DMS53 treated with DMSO at 0.1 percent for 48 hours (cell line): ENCODE data around the gene FOXK2.
"Not testable (repeated sequence)": the region's sequence is repeated elsewhere in the genome, so short reads cannot be mapped to it uniquely, and the experiment has no call there.

Source experiments
- DNase-seq: peaks from one replicate; lab custom pipeline; 2025; ENCODE audit not compliant: unreplicated experiment; lab: John Stamatoyannopoulos, UW

FOXK2 gene

GRCh38 chr17:82494236-82495055 is 25.1 kb upstream of the FOXK2 start:
- DNase-seq = peak; percentile 88

DNA sequence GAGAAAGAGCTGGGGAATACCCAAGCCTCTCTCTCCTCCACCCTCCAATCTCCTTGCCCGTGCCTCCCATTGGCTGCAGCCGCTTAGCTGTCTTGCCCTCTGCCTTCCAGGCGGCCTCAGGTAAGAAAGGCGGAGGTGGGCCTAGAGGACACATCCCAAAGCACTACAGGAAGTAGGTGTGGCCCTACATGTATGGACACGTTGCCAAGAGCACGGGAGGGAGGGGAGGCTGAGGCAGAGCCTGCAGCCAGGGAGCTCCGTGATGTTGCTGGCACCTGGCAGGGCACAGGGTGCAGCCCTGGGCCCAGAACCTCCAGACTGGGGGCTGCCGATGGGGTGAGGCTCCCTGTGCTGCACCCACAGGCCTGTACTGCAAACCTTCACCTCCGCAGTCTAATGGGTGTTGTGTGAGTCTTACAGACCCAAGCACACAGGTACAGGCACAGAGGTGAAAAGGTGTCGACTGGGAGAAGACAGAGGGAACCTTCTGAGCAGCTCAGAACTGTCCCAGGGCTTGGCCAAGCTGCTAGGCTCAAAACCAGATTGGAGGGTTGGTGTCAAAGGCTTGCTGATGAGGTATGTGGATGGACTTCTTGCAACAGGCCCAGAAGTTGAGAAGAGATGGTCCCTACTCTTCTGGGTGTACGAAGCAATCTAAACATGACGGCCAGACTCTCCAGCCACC is 23.5 kb upstream of the FOXK2 start:
- DNase-seq = no peak

DNA sequence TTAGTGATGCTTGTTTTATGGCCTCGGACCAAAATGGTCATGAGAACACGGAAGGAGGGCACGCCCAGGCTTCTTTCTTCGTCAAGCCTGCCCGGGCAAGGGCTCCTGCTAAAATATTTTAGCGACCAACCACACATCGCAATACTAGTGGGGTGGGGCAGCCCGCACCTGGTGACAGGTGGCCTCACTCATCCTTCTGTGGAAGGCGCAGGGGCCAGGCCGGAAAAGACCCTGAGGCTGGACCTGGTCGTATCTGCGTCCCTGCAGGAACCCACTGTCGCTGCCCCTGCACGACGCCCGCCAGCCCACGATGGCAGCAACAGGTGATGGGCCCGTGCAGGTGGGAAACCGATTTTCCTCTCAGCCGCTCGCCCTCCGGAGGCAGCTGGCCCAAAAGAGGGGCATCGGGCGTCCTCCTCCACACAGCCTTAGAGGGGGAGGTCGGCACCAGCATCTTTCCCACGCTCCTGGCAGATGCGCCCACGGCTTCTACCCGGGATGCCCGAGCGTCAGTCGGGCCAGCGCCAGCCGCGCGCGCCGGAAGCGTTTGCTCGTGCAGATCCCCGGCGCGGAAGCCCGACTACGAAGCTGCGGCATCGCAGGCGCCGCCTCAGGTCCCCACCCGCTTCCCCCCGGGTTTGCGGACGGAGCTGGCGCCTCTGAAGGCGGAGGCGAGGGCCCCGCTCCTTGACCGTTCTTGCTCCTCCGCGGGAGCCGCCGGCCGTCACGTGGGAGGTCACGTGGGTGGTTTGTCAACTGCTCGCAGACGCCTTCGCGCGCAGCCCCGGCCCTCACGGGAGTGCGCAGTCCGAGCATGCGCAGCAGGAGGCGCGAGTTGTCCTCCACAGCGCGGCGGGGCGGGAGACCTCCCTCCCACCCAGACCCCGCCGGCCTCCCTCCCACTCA is 22.8 kb upstream of the FOXK2 start:
- DNase-seq = peak; percentile 82

- peak; percentile 38 for DNase-seq
These were observed 21.8 kb upstream of the FOXK2 start for GRCh38 chr17:82497483-82498405.

DNA sequence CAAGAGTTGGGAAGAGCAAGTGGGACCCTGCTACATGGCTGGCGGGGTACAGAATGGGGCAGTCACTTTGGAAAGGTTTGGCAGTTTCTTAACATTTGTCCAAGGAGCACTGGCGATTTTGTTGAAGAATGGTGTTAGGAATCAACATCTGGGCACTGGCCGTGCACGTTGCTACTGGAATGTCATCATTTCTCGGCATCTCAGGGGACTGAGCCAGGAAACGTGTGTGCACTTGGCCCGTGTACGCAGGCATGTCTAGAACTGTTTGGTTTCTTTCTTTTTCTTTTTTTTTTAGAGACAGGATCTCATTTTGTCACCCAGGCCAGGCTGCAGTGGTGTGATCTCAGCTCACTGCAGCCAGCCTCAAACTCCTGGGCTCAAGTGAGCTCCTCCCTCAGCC is 17.3 kb upstream of the FOXK2 start:
- DNase-seq = no peak

DNA sequence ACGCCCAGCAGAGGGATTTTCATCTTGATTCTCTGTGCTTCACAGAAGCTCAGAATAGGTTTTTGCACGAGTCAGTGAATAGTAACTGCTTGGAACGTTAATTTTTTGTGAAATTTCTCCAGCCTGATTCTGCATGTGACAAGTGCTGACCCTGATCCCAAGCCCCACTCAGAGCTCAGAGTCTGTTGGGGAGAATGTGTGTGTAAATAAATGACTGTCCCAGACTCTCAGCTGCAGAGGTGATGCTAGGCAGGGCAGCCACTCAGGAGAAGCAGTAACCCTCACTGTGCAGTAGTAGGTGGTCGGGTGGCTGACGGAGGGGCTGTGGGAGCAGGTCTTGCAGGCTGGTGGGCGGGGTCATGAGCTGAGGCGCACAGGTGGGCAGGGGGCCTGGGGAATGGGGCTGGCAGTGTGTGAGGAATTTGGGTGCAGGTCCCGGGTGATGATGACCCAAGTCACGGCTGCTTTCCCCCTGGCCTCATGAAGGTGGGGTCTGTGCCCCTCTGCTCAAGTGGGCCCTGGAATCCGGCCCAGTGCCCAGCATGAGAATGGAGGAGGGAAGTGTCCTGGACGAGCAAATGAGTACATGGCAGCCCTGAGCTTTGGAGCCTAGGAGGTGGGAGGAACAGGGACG is 16.3 kb upstream of the FOXK2 start:
- DNase-seq = no peak

DNA sequence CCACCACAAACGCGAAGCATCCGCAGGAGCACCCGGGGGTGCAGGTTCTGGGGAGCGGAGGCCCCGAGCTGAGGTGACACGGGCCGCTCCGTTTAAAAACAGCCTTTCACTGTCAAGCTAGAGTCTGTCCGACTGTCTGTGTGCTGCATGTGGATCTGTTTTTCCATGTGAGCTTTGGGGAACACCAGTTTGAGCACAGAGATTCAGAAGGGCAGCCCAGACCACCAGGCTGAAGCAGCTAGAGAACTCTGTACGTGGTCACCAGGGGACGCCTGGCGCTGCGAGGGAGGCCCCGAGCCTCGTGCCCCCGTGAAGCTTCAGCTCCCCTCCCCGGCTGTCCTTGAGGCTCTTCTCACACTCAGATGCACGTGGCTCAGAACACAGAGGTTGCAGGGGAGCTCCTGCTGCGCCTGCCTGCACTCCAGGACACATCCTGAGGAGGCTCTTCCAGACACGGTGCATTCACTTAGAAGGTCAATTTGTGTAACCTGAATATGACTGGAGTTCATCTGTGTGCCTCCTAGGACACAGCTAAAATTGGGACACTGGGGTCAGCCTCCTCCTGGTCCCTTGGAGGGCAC is 15.7 kb upstream of the FOXK2 start:
- no peak for DNase-seq

DNA sequence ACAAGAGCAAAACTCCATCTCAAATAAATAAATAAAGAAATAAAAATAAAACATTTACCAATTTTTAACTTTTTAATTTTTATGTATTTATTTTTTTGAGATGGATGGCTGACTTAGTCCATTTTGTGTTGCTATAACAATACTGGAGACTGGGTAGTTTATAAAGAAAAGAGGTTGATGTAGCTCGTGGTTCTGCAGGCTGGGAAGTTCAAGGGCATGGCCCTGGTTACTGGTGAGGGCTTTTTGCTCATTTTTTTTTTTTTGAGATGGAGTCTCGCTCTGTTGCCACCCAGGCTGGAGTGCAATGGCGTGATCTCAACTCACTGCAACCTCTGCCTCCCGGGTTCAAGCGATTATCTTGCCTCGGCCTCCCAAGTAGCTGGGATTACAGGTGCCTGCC is 14.2 kb upstream of the FOXK2 start:
- DNase-seq = no peak

GRCh38 chr17:82506402-82506801 is 13.1 kb upstream of the FOXK2 start:
- DNase-seq = peak; percentile 52

- no peak for DNase-seq
These were observed 11.8 kb upstream of the FOXK2 start for GRCh38 chr17:82507631-82508175.

DNA sequence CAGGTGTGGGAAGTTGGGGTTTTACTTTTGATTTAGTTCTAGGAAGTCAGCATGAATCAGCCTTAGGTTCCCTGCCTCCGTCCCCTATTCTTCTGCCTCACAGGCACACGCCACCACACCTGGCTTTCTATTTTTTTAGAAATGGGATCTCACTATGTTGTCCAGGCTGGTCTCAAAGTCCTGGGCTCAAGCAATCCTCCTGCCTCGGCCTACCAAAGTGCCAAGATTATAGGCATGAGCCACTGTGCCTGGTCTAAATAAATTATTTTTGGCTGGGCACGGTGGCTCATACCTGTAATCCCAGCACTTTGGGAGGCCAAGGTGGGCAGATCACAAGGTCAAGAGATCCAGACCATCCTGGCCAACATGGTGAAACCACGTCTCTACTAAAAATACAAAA is 7.9 kb upstream of the FOXK2 start:
- not testable (repeated sequence) for DNase-seq

DNA sequence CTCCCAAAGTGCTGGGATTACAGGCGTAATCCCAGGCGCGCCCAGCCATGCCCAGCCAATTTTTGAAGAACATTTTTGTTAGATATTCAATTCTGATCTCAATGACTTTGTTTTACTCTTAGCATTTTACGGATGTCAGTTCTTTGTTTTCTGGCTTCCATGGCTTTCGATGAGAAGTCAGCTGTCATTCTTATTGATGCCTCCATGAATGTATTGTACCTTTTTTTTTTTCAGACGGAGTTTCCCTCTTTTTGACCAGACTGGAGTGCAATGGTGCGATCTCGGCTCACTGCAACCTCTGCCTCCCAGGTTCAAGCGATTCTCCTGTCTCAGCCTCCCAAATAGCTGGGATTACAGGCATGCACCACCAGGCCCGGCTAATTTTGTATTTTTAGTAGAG is 5.7 kb upstream of the FOXK2 start:
- not testable (repeated sequence) for DNase-seq

DNA sequence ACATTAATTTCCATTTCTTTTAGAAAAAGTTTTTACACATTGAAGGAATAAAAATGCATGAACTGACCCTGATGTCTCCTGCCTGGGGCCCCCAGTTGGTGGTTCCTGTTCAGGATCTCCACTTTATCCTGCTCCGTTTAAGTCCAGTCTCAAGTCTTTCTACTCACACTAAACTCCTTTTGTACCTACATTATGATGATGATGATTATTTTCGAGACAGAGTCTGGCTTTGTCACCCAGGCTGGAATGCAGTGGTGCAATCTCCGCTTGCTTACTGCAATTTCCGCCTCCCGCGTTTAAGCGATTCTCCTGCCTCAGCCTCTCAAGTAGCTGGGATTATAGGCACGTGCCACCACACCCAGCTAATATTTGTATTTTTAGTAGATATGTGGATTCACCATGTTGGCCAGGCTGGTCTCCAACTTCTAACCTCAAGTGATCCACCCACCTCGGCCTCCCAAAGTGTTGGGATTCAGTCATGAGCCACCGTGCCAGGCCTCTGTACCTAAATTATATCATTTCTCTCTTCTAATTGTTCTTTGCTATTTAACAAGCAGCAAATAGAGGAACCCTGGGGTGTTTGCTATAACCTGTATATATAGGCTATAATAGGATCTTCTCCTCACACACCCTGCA is 2.2 kb upstream of the FOXK2 start:
- DNase-seq = no peak

- no peak for DNase-seq
These were observed 705 bp downstream of the FOXK2 start for GRCh38 chr17:82519971-82520903.

DNA sequence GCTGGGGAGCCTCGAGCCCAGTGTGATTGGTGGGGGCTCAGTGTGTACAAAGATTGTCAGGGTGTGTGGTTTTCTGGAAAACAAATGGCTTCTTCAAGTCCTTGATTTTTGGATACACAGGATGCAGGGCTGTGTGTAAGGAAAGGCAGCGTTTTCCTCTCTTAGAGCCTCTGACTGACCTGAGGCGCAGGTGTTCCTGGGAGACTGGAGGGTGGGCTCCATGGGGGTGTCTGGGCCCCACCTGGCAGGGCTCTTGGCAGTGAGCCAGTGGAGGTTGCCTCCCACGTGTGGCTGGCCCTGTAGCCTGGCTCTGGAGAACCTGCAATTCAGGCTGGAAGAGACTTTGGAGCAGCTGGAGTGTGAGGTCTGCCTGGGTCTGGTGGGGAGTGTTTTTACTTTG is 5.0 kb downstream of the FOXK2 start:
- no peak for DNase-seq

- no peak for DNase-seq
These were observed 6.2 kb downstream of the FOXK2 start for GRCh38 chr17:82525712-82526111.

DNA sequence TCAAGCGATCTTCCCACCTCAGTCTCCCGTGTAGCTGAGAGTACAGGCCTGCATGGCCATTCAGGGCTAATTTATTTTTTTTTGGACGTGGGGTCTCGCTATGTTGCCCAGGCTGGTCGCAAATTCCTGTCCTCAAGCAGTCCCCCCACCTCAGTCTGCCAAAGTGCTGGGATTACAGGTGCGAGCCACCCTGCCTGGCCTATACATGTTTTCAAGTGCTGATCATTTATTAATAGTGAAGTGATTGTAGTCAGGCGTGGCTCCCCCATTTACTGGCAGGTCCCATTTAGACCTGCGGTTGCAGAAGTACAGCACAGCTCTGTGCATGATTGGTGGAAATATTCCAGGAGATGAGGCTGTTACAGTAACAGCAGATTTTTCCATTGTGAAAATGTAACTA is 8.4 kb downstream of the FOXK2 start:
- no peak for DNase-seq
